Mesothelial cell of epicardium (in vitro differentiated cells): ENCODE results near the gene STK17A. TPM values are rescaled to one million over a fixed set of nuclear protein-coding genes. Genes with fewer than 3 reads are reported as not detected.

Experiments
- DNase-seq, 2 experiments: peaks; one replicate each; pipeline ENCODE4 v3.0.0; 2021; ENCODE audit warnings: low spot score in 2 of 2; ENCODE audit not compliant: unreplicated experiment in 2 of 2
- H3K27ac Mint-ChIP-seq: 2 replicates; pipeline ENCODE4 v1.8.0; 2021; ENCODE audit warnings: mixed read lengths
- H3K27me3 Mint-ChIP-seq: 2 replicates; pipeline ENCODE4 v1.8.0; 2021; ENCODE audit warnings: low read depth, mixed read lengths
- H3K36me3 Mint-ChIP-seq: 2 replicates; pipeline ENCODE4 v1.8.0; 2021; ENCODE audit warnings: mixed read lengths
- H3K4me1 Mint-ChIP-seq: 2 replicates; pipeline ENCODE4 v1.8.0; 2021; ENCODE audit warnings: mixed read lengths
- H3K4me3 Mint-ChIP-seq: 2 replicates; pipeline ENCODE4 v1.8.0; 2021; ENCODE audit warnings: mild to moderate bottlenecking, moderate library complexity, mixed read lengths
- H3K9me3 Mint-ChIP-seq: 2 replicates; pipeline ENCODE4 v1.8.0; 2021; ENCODE audit warnings: mixed read lengths
- total RNA-seq: library from RNA; stranded (reverse); gene quantifications from 3 replicates; pipeline ENCODE4 v1.2.1, GENCODE V29; 2021
- TF ChIP-seq, protein P1 (sequence below): fragments of 200-600 bp; sonication (generic); IDR thresholded peaks from one replicate; pipeline ENCODE4 v1.5.0; 2021; ENCODE audit warnings: antibody characterized with exemption; ENCODE audit not compliant: unreplicated experiment

STK17A gene
- total RNA-seq, 1 donor from 2014 or later = 9.3 TPM

DNA sequence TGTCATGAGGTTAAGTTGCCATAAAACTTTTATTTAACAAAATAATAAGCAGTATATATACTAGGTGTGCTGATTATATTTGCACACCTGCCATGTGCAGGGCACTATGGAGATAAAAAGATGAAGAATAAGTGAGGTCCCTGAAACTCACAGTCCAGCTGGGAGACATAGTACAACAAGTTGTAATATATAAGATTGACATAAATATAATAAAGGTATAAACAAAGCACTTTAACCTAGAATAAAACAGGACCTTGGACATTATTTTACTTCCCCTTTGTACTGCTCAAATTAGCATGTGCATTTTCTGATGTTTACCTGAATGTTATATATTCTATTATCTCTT, 6.2 kb downstream of the STK17A start:
- no peak for DNase-seq
- Mint-ChIP-seq H3K27me3 (no peaks in the 10 kb centered on the region), H3K36me3 (no peaks in the 10 kb centered on the region), H3K27ac (no peak overlapping the region), H3K4me1 (peaks cover 21% of the 10 kb centered on the region), H3K9me3 (peaks cover 3% of the 10 kb centered on the region), H3K4me3 (no peak overlapping the region)
- TF ChIP-seq, protein P1, sequence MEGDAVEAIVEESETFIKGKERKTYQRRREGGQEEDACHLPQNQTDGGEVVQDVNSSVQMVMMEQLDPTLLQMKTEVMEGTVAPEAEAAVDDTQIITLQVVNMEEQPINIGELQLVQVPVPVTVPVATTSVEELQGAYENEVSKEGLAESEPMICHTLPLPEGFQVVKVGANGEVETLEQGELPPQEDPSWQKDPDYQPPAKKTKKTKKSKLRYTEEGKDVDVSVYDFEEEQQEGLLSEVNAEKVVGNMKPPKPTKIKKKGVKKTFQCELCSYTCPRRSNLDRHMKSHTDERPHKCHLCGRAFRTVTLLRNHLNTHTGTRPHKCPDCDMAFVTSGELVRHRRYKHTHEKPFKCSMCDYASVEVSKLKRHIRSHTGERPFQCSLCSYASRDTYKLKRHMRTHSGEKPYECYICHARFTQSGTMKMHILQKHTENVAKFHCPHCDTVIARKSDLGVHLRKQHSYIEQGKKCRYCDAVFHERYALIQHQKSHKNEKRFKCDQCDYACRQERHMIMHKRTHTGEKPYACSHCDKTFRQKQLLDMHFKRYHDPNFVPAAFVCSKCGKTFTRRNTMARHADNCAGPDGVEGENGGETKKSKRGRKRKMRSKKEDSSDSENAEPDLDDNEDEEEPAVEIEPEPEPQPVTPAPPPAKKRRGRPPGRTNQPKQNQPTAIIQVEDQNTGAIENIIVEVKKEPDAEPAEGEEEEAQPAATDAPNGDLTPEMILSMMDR = no peak

DNA sequence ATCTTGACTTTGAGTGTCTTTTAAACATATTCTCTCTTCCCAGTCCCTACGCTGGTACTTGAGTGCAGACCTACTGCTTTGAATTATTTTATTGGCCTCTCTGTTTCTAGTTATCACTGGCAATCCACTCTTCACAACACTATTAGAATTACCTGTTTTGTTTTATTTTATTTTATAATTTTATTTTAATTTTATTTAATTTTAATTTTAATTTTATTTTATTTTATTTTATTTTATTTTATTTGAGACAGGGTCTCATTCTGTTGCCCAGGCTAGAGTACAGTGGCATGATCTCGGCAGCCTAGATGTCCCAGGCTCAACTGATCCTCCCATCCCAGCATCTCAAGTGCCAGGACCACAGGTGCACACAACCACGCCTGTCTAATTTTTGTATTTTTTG, 6.8 kb downstream of the STK17A start:
- H3K36me3 Mint-ChIP-seq = no peaks in the 10 kb centered on the region
- H3K27me3 Mint-ChIP-seq = no peaks in the 10 kb centered on the region
- H3K4me3 Mint-ChIP-seq = no peak overlapping the region
- H3K27ac Mint-ChIP-seq = no peak overlapping the region
- TF ChIP-seq, protein P1 = no peak
- peaks cover 3% of the 10 kb centered on the region for H3K9me3 Mint-ChIP-seq
- DNase-seq = no peak
- H3K4me1 Mint-ChIP-seq = peaks cover 15% of the 10 kb centered on the region

DNA sequence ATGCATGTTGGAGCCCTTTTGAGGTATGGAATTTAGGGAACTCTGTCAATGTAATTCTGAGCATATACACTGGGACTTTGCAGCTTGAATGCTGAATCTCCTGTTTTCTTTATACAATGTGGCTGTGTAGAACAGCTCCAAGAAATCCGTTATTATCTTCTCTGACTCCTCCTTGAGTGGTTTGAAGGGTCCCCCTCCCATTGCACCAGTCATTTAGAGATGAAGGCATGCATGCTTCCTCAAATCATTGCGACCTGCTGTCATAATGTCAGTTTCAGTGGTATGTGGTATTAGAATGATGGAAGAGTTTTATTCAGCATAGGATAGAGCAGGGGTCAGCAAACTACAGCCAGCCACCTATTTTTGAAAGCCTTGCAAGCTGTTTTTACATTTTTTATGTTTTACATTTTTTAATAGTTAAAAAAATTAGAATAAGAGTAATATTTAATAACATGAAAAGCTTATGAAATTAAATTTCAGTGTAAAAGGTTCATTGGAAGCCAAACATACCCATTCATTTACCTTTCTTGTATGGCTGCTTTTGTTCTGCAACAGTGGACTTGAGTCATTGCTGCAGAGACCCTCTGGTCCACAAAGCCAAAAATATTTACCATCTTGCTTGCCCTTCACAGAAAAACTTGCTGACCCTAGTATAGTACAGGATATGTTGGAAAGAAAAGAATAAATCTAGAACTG, 8.1 kb downstream of the STK17A start:
- TF ChIP-seq, protein P1 = no peak
- Mint-ChIP-seq H3K4me3 (no peak overlapping the region), H3K36me3 (no peaks in the 10 kb centered on the region), H3K27me3 (no peaks in the 10 kb centered on the region), H3K9me3 (peaks cover 3% of the 10 kb centered on the region), H3K27ac (no peak overlapping the region), H3K4me1 (peaks cover 10% of the 10 kb centered on the region)
- DNase-seq = no peak

DNA sequence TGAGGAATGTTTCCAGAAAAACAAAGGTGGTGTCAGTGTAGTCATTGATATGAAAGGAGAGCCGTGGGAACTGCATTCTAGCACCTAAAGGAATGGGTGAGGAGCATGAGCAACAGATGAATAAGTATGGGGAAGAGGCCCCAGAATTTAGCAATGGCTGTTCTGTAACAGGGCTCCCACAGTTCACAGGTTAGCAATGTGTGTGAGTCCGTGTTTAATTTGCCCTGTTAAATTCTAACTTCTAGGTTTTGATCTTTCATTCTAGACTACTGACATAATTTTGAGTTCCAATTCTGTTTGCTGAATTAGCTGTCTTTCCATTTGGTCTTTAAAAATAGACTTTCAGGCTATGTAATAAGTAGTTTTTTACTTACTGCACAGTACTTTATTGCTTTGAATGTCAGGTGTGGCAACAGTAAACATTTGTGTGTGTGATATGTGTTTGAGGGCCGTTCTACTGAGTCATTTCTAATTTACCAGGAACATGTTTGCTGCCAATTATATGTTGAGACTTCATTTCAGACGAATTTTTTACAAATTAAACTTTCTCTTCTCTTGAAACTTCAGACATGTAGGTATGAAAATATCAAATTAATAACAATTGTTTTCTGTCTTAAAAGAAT, 8.8 kb downstream of the STK17A start:
- H3K36me3 Mint-ChIP-seq = no peaks in the 10 kb centered on the region
- no peak for DNase-seq
- H3K27ac Mint-ChIP-seq = peak overlapping the region; percentile 41
- peaks cover 6% of the 10 kb centered on the region for H3K4me1 Mint-ChIP-seq
- TF ChIP-seq, protein P1 = no peak
- H3K9me3 Mint-ChIP-seq = peaks cover 3% of the 10 kb centered on the region
- no peaks in the 10 kb centered on the region for H3K27me3 Mint-ChIP-seq
- no peak overlapping the region for H3K4me3 Mint-ChIP-seq

DNA sequence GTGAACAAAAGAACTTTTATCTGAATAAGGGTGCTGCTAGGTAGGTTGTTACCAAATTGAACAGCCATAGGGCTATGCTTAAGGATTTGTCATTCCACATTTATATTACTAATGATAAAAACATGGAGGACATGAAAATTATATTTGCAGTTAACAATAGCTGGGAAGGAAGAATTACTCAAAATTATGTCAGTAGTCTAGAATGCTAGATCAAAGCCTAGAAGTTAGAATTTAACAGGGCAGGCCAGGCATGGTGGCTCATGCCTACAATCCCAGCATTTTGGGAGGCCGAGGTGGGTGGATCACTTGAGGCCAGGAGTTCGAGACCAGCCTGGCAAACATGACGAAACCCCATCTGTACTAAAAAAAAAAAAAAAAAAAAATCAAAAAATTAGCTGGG, 9.4 kb downstream of the STK17A start:
- no peak overlapping the region for H3K4me3 Mint-ChIP-seq
- no peaks in the 10 kb centered on the region for H3K27me3 Mint-ChIP-seq
- H3K9me3 Mint-ChIP-seq = peaks cover 3% of the 10 kb centered on the region
- peaks cover 6% of the 10 kb centered on the region for H3K4me1 Mint-ChIP-seq
- H3K36me3 Mint-ChIP-seq = peaks cover 2% of the 10 kb centered on the region
- H3K27ac Mint-ChIP-seq = no peak overlapping the region
- TF ChIP-seq, protein P1 = no peak
- no peak for DNase-seq
